ENCODE data around the gene MED14.
"Not testable (repeated sequence)": the region's sequence is repeated elsewhere in the genome, so short reads cannot be mapped to it uniquely, and the experiment has no call there.

MED14 gene

GRCh38 chrX:40735325-40736169 lies at the start of gene MED14:
Gene MED14, minus strand, starts transcription at chrX:40735542. Its CDS starts 130 bp downstream, at chrX:40735412.
- peak; percentile 93 for DNase-seq

- no peak for DNase-seq
These were observed 49.3 kb upstream of the MED14 start for GRCh38 chrX:40784516-40785151.

GRCh38 chrX:40782644-40783259 lies 47.4 kb upstream of the MED14 start:
- not testable (repeated sequence) for DNase-seq

DNA sequence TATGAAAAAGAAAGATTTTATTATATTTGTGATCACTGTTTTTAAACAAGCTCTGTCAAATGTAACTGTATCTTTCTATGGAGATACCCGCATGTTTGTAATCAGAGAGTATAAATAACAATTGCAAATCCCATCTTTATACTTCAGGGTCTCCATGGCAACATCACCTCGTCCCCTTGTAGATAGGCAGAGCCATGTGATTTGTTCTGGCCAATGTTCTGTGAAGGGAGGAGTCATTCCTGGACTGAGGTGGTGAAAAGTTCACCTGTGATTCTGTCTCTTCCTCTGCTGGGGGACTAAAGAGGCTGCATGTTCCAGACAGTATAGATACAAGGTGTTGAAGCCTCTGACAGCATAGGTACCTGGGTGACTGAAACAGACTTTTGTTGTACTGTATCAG lies 45.6 kb upstream of the MED14 start:
- no peak for DNase-seq

DNA sequence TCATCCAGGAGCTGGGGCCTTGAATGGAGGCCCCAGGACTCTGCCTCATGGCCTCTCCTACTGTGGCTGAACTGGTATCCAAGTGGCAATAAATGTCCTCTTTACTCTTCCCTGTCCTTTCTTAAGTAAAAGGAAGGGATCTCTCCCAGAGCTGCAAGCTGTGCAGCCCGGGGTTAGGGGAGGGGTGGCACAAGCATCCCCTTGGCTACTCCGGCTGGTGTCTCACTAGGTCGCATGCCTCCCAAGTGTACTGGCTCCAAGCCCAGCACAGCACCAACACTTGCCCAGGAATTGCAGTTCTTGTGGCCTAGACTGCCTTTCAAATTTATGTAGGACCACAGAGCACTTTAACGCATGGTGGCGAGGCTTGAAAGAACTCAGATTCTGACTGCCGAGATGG lies 44.7 kb upstream of the MED14 start:
- no peak for DNase-seq

GRCh38 chrX:40778861-40779575 lies 43.7 kb upstream of the MED14 start:
- DNase-seq, result no peak

DNA sequence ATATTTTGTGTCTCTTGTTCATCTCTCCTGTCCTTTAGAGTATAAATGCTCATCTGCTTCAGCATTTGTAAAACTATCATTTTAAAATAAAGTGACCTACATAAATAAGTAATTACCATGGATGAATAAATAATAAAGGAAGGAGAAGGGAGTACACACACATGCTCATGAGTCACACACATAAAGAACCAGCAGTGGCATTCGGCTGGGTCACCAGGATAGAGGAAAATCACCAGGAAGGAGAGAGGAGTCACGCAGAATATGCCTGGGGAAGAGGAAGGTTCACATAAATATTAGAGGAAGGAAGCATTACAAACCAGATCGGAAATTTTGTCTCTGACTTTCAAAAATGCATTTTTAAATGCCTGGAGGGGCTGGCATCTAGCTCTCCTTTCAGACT lies 38.5 kb upstream of the MED14 start:
- DNase-seq, result no peak

GRCh38 chrX:40773188-40773587 lies 37.8 kb upstream of the MED14 start:
- no peak for DNase-seq

DNA sequence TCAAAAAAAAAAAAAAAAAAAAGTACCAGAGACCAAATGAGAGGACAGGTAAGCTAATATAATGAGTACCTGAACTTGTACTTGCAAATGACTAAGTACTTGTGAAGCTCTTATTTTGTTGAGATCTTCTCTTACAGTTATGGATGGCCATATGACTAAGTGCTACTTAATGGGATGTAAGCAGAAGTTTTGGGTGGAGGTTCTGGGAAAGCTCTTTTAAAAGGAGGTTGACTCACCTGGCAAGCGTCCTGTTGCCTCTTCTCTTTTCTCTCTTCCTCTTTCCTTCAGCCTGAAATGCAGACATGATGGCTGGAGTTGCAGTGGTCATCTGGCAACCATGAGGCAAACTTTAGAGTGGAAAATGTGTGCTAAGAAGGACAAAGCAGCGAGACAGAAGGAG lies 36.9 kb upstream of the MED14 start:
- no peak for DNase-seq

DNA sequence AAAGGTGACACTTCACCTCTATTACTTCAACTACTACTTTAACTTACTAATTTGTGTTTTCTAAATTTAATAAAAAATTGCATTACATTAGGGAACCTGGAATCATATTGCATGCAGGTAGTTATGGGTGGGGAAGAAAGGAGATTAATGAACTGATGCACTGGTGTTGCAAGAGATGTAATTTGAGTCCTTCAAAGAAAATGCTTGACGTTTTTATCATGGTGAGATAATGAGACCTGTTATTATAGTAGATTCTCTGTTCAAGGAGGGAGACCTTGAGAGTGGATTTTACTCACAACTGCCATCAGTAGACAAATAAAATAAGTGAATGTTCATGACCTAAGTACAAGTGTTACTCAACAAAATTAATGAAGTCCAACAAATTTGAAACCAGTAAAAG lies 26.4 kb upstream of the MED14 start:
- DNase-seq, result no peak

DNA sequence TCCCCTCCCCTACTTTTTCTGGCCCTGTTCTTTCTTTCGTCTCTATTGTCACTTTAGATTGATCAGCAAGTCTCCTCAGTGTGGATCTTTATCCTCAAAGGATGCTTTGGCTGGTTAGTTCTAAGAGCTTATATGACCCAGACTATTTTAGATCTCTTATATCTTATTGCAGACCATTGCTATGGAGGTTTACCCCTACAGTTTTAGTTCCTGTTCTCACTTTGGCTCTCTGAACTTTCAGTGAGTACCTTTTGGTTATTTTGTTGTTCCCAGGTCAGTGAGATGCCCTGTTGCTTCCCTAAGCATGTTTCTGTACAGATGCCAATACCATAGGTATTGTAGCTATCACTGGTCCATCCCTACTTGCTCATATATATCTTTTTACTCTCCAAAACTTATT lies 24.0 kb upstream of the MED14 start:
- no peak for DNase-seq

DNA sequence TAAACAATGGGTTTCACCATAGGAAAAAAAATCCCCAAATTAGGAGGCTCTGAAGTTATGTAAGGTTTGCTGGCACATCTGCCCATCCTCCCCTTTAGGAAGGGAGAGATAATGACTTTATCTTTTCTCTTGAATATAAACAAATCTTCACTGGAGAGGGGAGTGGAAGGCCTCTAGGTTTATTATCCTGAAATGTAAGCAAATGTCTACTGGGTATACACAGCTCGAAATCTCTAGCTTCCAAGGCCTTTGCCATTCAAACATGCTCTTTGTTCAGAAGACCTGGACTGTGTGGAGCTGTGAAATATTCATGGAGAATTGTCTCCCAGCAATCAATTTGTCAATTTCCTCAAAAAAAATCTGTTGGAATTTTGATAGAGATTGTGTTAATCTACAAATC lies 21.7 kb upstream of the MED14 start:
- no peak for DNase-seq

DNA sequence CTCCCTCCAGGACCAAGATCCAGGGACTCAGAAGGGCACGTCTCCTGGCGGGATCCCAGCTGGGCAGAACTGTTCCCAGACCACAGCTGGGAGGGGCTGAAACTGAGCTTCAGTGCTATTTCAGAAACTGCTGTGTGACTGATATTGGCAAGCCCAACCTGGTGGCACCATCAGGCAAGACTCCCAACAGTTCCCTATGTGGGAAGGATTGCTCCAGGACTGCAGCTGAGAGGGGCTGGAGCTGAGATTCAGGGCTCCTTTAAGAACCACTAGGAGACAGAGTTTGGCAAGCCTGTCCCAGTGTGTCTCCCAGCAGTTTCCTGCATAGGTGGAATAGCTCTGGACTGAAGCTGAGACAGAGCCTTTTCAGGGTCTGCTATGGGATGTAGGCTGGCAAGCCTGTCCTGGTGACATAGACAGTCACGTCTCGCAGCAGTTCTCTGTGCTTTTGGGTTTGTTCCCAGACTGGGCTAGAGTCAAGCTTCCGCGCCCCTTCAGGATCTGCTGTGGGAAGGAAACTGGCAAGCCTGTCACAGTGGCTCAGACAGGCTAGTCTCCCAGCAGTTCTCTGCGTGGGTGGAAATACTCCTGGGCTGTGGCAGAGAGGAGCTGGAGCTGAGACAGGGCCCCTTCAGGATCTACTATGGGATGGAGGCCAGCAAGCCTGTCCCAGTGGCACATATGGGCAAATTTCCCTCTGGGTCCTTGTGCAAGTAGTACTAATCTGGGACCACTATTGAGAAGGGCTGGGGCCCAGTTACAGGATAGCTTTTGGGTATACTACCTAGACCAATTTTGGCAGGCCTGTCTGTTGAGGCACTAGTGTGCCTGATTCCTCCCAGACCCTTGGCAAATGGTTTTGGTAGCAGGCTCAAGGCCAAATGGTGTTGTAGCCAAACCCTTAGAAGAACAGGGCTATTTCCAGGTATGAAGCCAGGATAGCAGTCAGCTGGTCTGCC lies 20.2 kb upstream of the MED14 start:
- no peak for DNase-seq

DNA sequence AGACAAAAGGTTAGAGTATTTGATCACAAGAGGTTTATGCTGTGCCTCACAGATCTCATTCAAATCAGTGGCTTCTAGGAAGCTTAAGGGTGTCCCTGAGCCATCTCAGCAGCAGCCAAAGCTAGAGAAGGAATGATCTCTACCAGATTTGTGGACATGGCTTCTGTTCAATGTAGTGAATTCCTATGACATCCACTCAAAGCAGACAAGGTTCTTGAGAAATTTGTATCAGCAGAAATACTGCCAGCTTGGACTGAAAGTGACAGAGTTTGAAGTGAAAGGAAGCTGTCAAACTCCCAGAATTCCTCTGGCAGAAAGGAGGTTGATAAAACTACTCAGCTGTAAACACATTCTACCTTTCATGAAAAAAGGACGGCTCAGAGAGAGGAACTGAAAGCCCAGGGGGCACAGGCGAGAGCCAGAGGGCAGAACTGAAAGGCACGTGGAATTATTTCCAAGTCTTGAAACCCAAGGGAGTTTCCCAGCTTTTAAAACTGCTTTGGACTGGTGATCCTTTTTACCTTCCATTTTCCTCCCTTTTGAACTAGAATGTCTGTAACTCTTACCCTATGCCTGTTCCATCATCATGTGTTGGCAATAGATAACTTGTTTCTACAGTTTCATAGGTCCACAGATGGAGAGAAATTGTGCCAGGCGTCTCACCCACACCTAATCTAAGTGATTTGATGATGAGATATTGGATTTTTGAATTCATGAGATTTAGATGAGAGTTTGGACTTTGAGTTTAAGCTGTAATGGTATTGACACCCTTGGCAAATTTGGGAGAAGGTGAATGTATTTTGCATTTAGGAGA lies 14.5 kb upstream of the MED14 start:
- DNase-seq, result no peak

- no peak for DNase-seq
These were observed 13.6 kb upstream of the MED14 start for GRCh38 chrX:40748977-40749376.

GRCh38 chrX:40746521-40746920 lies 11.2 kb upstream of the MED14 start:
- DNase-seq, result no peak

- DNase-seq, result no peak
These were observed 796 bp upstream of the MED14 start for GRCh38 chrX:40736170-40736505.

- peak; percentile 35 for DNase-seq
These were observed 394 bp downstream of the MED14 start for GRCh38 chrX:40734971-40735324.

- DNase-seq, result no peak
These were observed 1.6 kb downstream of the MED14 start for GRCh38 chrX:40733706-40734105.

DNA sequence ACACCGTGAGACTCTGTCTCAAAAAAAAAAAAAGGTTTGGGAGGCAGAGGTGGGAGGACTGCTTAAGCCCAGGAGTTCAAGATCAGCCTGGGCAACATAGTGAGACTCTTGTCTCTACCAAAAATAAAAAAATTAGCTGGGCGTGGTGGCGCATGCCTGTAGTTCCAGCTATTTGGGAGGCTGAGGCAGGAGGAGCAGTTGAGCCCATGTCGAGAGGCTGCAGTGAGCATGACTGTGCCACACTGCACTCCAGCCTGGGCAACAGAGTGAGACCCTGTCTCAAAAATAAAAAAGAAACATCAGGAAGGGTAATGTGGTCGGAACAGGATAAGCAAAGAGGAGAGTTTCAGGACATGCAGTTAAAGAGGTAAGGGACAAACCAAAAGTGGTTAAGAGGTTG lies 2.8 kb downstream of the MED14 start:
- DNase-seq, result not testable (repeated sequence)
